Fibroblast of skin of abdomen (primary cell): ENCODE measurements around the gene GALNT7.

Experiments
- DNase-seq: peaks from one replicate; pipeline ENCODE4 v3.0.0-alpha.2; 2013

The GALNT7 gene

GRCh38 chr4:173267711-173268110, 99.1 kb downstream of the GALNT7 start:
- no peak for DNase-seq

GRCh38 chr4:173269280-173269679, 100.7 kb downstream of the GALNT7 start:
- no peak for DNase-seq

GRCh38 chr4:173270312-173271027, 101.9 kb downstream of the GALNT7 start:
- DNase-seq = peak; percentile 9

GRCh38 chr4:173272314-173272713, 103.7 kb downstream of the GALNT7 start:
- DNase-seq = no peak

- DNase-seq = peak; percentile 70
These were observed 104.4 kb downstream of the GALNT7 start for GRCh38 chr4:173272996-173273395.

GRCh38 chr4:173273941-173274340, 105.3 kb downstream of the GALNT7 start:
- DNase-seq = peak; percentile 49

- no peak for DNase-seq
These were observed 106.1 kb downstream of the GALNT7 start for GRCh38 chr4:173274744-173275143.

GRCh38 chr4:173275150-173275549, 106.5 kb downstream of the GALNT7 start:
- no peak for DNase-seq

- DNase-seq = no peak
These were observed 108.7 kb downstream of the GALNT7 start for GRCh38 chr4:173277340-173277739.

- no peak for DNase-seq
These were observed 112.4 kb downstream of the GALNT7 start for GRCh38 chr4:173280998-173281397.

- DNase-seq = no peak
These were observed 113.0 kb downstream of the GALNT7 start for GRCh38 chr4:173281406-173282255.

- no peak for DNase-seq
These were observed 113.6 kb downstream of the GALNT7 start for GRCh38 chr4:173282256-173282562.

- no peak for DNase-seq
These were observed 114.0 kb downstream of the GALNT7 start for GRCh38 chr4:173282626-173283025.

GRCh38 chr4:173284463-173284862, 115.9 kb downstream of the GALNT7 start:
- no peak for DNase-seq

GRCh38 chr4:173287486-173287885, 118.9 kb downstream of the GALNT7 start:
- no peak for DNase-seq

- peak; percentile 46 for DNase-seq
These were observed 119.7 kb downstream of the GALNT7 start for GRCh38 chr4:173288296-173288695.

GRCh38 chr4:173288698-173289352, 120.2 kb downstream of the GALNT7 start:
- DNase-seq = no peak

- DNase-seq = no peak
These were observed 120.7 kb downstream of the GALNT7 start for GRCh38 chr4:173289353-173289727.

- DNase-seq = no peak
These were observed 123.3 kb downstream of the GALNT7 start for GRCh38 chr4:173291899-173292298.

- DNase-seq = no peak
These were observed 125.1 kb downstream of the GALNT7 start for GRCh38 chr4:173293663-173294062.

GRCh38 chr4:173294444-173294843, 125.8 kb downstream of the GALNT7 start:
- no peak for DNase-seq

- peak; percentile 86 for DNase-seq
These were observed 133.0 kb downstream of the GALNT7 start for GRCh38 chr4:173301518-173302201.

- no peak for DNase-seq
These were observed 139.2 kb downstream of the GALNT7 start for GRCh38 chr4:173307778-173308177.
